Lung (tissue), 12 donors: ENCODE results near the gene COX6A2. TPM values are rescaled to one million over a fixed set of nuclear protein-coding genes. Genes with fewer than 3 reads are reported as not detected.

Experiments used
- ATAC-seq: fragments of 200-7000 bp; cut with Tn5 transposase; one replicate; pipeline ENCODE4 v1.9.1; 2020; ENCODE audit warnings: moderate number of reproducible peaks; ENCODE audit not compliant: insufficient read depth, low FRiP score
- DNase-seq, 3 donors: peaks; one replicate each; pipeline ENCODE4 v3.0.0-alpha.2; 2013 to 2017
- H3K27ac ChIP-seq, 2 donors: one replicate each; pipeline ENCODE4 v1.5.1; 2013; ENCODE audit warnings: mild to moderate bottlenecking in 2 of 2, moderate library complexity in 2 of 2, control low read depth in 1 of 2, inconsistent platforms in 1 of 2, low read depth in 1 of 2, low read length in 1 of 2
- H3K27me3 ChIP-seq, 3 donors: one replicate each; pipeline ENCODE4 v1.5.1; 2013; ENCODE audit warnings: low read length in 2 of 3; ENCODE audit not compliant: control insufficient read depth in 3 of 3, insufficient read depth in 3 of 3
- H3K36me3 ChIP-seq, 4 donors: one replicate each; pipeline ENCODE4 v1.5.1; 2013; ENCODE audit warnings: low read length in 4 of 4, mild to moderate bottlenecking in 1 of 4, moderate library complexity in 1 of 4; ENCODE audit not compliant: control insufficient read depth in 4 of 4, insufficient read depth in 4 of 4
- H3K4me1 ChIP-seq, 5 donors: one replicate each; pipeline ENCODE4 v1.5.1; 2013; ENCODE audit warnings: low read length in 5 of 5, mild to moderate bottlenecking in 2 of 5, moderate library complexity in 1 of 5; ENCODE audit not compliant: control insufficient read depth in 5 of 5, insufficient read depth in 5 of 5
- H3K4me3 ChIP-seq: one replicate; pipeline ENCODE4 v1.5.1; 2013; ENCODE audit warnings: mild to moderate bottlenecking, control low read depth, moderate library complexity
- H3K9ac ChIP-seq, 2 donors: one replicate each; pipeline ENCODE4 v1.5.1; 2013; ENCODE audit warnings: low read length in 2 of 2, control low read depth in 1 of 2; ENCODE audit not compliant: insufficient read depth in 1 of 2
- H3K9me3 ChIP-seq, 4 donors: one replicate each; pipeline ENCODE4 v1.5.1; 2013; ENCODE audit warnings: low read length in 3 of 4, mild to moderate bottlenecking in 1 of 4, moderate library complexity in 1 of 4; ENCODE audit not compliant: control insufficient read depth in 4 of 4, insufficient read depth in 3 of 4
- WGBS, 2 donors: extraction: QIAGEN DNeasy Blood & Tissue Kit; methylation state at CpG; one replicate each; pipeline ENCODE4 v1.1.7; 2013; 5-methylcytosine and 5-hydroxymethylcytosine counted together
- polyA plus RNA-seq, 2 donors: library from polyadenylated mRNA; stranded (reverse); fragments of 200-250 nt; gene quantifications; one replicate each; pipeline ENCODE4 v1.2.1, GENCODE V29; 2013
- total RNA-seq, 2 donors: library from RNA; depleted of rRNA in 1 of 2; stranded (reverse); fragments of >200 nt in 1 of 2; gene quantifications; one replicate each; pipeline ENCODE4 v1.2.1, GENCODE V29; 2014 to 2021
- TF ChIP-seq, protein P1 (sequence below): IDR thresholded peaks from 2 replicates; pipeline ENCODE4 v1.5.1; 2012; ENCODE audit warnings: mild to moderate bottlenecking; ENCODE audit errors: control extremely low read depth, extremely low read depth
- donor health status: control.
- donor health status: control.
- donor health status: Bipolar disorder and iron deficiency.
- donor health status: healthy.
- donor health status: DM: yes; HTN: yes; CAD: no.

Gene COX6A2
- total and polyA plus RNA-seq, 4 donors: not detected

DNA sequence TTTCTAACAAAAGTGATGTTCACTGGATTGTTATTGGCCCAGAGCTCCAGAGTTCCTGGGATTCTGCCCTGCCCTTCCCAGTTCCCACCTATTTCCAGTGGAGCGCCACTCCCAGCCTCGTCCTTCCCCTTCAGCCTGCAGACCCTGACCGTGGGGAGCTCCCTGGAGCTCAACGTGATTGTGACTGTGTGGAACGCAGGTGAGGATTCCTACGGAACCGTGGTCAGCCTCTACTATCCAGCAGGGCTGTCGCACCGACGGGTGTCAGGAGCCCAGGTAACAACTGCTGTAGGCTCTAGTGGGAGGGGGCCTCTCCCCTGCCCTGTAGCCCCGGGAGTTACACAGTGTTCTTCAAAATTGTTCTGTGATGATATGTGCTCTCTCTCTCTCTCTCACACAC is 11.8 kb downstream of the COX6A2 start:
- Histone ChIP-seq H3K4me1 (no peaks in the 10 kb centered on the region), H3K9ac (no peak overlapping the region), H3K36me3 (no peaks in the 10 kb centered on the region), H3K4me3 (no peak overlapping the region), H3K27ac (no peak overlapping the region), H3K9me3 (peaks cover 0 to 4% (median 0%) of the 10 kb centered on the region in 4 donors), H3K27me3 (peaks cover 0 to 7% (median 0%) of the 10 kb centered on the region in 3 donors)
- TF ChIP-seq, protein P1, sequence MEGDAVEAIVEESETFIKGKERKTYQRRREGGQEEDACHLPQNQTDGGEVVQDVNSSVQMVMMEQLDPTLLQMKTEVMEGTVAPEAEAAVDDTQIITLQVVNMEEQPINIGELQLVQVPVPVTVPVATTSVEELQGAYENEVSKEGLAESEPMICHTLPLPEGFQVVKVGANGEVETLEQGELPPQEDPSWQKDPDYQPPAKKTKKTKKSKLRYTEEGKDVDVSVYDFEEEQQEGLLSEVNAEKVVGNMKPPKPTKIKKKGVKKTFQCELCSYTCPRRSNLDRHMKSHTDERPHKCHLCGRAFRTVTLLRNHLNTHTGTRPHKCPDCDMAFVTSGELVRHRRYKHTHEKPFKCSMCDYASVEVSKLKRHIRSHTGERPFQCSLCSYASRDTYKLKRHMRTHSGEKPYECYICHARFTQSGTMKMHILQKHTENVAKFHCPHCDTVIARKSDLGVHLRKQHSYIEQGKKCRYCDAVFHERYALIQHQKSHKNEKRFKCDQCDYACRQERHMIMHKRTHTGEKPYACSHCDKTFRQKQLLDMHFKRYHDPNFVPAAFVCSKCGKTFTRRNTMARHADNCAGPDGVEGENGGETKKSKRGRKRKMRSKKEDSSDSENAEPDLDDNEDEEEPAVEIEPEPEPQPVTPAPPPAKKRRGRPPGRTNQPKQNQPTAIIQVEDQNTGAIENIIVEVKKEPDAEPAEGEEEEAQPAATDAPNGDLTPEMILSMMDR: no peak
- DNase-seq (no peak), ATAC-seq (no peak)
- 79 to 83% methylated on average over 11 of the region's 11 CpGs for WGBS, 2 donors

DNA sequence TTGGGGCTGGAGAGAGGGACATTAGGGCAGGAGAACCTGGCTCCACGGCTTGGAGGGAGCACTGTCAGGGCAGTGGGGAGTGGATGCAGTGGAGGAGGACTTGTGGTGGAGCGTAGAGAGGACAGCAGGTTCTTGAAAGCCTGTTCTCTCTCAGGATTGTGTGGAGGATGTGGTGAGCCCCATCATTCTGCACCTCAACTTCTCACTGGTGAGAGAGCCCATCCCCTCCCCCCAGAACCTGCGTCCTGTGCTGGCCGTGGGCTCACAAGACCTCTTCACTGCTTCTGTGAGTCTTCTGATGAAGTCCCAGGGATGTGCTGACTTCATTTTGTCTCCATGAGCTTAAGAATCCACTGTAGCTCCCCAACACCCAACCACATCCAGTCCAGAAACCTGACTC is 13.5 kb downstream of the COX6A2 start:
- WGBS, 2 donors: 74 to 89% methylated on average over 4 of the region's 4 CpGs
- DNase-seq: no peak
- Histone ChIP-seq H3K27ac (no peak overlapping the region), H3K9me3 (peaks cover 0 to 4% (median 0%) of the 10 kb centered on the region in 4 donors), H3K4me3 (no peak overlapping the region), H3K36me3 (no peaks in the 10 kb centered on the region), H3K4me1 (no peaks in the 10 kb centered on the region), H3K9ac (no peak overlapping the region), H3K27me3 (peaks cover 0 to 7% (median 0%) of the 10 kb centered on the region in 3 donors)
- no peak for ATAC-seq
- TF ChIP-seq, protein P1: no peak

DNA sequence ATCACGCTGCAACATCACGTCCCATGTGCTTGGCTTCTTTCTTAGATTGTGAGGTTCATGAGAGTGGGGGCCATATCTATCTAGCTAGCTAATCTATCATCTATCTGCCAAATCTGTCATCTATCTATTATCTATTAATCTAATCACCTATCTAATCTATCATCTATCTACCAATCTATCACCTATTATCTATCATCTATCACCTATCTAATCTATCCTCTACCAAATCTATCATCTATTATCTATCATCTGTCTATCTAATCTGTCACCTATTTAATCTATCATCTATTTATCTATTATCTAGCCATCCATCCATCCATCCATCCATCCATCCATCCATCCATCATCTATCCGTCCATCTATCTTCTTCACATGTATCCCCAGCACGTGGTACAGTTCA is 14.2 kb downstream of the COX6A2 start:
- Histone ChIP-seq H3K9ac (no peak overlapping the region), H3K4me1 (no peaks in the 10 kb centered on the region), H3K27me3 (peaks cover 0 to 7% (median 0%) of the 10 kb centered on the region in 3 donors), H3K4me3 (no peak overlapping the region), H3K9me3 (peaks cover 0 to 4% (median 0%) of the 10 kb centered on the region in 4 donors), H3K36me3 (no peaks in the 10 kb centered on the region), H3K27ac (no peak overlapping the region)
- DNase-seq (no peak), ATAC-seq (no peak)
- TF ChIP-seq, protein P1: no peak
- 83 to 96% methylated on average over 4 of the region's 4 CpGs for WGBS, 2 donors

DNA sequence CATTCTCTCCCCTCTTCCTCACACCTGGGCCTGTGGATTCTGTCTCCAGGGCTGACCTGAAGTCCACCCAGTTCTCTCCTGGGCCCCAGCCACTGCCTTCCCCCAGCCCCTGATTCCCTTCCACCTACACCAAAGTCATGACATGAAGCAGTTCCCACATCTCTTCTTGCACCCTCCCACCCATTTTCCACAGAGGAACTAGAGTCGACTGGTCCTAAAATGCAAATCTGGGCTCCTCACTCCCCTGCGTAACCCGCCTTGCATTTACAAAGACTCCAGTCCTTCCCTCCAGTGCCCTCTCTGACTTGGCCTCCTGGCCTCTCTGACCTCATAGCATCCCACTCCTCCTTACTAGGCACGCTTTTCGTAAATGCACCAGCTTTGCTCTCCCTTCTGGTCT is 14.8 kb downstream of the COX6A2 start:
- 91 to 95% methylated on average over 5 of the region's 5 CpGs for whole genome bisulfite sequencing, 2 donors
- no peak for ATAC-seq

More for the DNA sequence above, 14.8 kb downstream of the COX6A2 start:
- Histone ChIP-seq H3K27ac (no peak overlapping the region), H3K27me3 (peaks cover 0 to 7% (median 0%) of the 10 kb centered on the region in 3 donors), H3K4me1 (no peaks in the 10 kb centered on the region), H3K9ac (no peak overlapping the region), H3K4me3 (no peak overlapping the region), H3K36me3 (no peaks in the 10 kb centered on the region), H3K9me3 (peaks cover 0 to 4% (median 0%) of the 10 kb centered on the region in 4 donors)
- DNase-seq: no peak
- TF ChIP-seq, protein P1: no peak
